ENCODE measurements around the gene MACROD2.

Gene MACROD2

DNA sequence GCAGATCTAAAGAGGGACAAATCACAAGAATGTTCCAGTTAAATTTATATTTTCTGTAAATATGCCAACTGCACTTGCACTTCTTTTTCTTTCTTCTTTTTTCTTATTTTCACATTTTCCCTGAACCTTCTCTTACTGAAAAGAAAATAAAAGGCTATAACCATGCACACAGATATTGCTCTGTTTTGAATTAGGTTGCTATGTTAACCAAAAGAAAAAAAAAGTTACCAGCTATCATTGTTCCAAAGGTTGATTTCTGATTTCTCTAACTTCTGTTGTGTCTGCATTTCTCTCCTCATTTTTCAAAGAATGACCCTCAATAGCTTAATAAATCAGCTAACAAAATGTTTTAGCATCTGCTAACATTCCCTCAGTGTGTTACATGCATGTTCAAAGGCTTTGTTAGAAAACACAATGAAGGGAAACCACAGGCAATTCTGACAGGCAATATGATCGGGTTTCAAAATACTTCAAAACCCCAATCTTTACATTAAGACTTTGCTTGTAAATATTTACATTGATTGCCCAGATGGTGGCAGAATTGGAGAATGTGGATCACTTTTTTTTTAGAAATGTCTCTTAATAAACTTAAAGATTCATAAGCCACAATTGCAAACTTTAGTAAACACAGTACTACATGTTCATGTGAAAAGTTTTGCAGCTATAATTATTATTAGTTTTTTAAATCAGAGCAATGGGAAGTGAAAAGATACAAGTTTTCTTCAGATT, 1270.4 kb downstream of the MACROD2 start:
- no peak for DNase-seq (ENCODE audit: low read depth in 2 of 2)

DNA sequence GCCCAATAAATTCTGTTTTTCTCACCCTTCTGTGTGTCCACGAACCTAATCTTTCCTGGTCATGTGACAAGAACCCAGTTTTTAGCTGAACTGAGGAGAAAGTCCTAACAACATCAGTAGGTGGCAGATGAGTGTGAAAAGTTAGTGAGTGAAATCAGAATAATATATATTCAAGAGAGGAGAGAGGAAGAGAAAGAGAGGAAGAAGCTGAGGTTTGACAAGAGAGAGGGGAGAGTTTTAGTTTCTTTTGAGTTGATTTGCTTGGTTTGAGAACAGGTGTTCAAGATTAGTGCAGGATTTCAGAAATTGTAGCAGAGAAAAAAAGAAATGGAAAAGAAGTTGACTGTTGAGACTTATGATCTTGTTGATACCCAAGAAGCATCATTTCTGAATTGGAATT, 1272.6 kb downstream of the MACROD2 start:
- DNase-seq (ENCODE audit: low read depth in 2 of 2), result no peak

DNA sequence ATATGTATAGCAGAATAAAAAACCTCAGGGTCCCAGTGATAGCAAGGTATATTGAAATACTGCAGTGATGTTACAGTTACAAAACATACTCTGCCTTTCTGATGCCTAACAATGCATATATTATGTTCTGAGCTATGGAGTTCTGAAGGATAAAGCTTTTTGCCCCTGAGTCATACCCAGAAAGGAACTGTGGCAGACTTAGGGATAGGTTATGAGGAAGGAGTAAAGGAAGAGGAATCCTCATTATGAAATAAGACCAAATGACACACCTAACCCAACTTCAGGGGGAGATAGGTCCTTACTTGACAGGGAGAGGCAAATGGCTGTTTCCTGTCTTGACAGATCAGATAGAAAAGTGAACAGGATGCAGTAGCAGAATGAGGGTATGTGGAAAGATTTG, 1282.7 kb downstream of the MACROD2 start:
- no peak for DNase-seq (ENCODE audit: low read depth in 2 of 2)

DNA sequence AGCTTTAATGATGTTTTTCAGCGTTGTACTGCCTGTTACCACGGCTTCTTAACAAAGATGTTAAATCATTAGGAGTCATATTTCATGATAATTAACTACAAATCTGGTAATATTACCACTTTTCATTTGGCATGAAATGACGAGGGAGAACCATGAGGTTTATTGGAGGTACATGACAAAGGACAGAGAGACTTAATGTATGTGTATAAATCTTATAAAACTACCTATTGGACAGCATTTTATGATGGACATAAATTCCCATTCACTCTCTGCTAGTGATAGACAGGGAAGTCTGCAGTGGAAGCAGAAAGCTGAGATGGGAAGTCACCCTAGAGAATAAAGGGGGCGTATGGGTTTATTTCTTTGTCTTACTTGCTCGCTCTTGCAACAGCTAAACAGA, 1292.0 kb downstream of the MACROD2 start:
- no peak for DNase-seq (ENCODE audit: low read depth in 2 of 2)

DNA sequence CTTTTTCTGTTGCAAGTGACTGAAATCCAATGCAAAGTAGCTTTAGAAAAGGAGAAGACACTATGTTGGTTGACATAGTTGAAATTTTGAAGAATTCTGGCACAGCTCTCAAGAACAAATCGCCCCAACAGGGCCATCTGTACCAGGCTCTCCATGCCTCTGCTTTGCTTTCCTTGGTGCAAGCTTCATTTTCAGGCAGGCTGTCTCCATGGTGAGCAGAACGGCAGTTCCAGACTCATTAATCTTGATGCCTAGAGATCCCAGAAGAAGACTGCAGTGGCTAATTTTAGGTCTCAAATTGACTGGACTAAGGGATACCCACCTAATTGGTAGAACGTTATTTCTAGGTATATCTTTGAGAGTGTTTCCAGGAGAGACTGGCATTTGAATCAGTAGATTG, 1292.8 kb downstream of the MACROD2 start:
- no peak for DNase-seq (ENCODE audit: low read depth in 2 of 2)

DNA sequence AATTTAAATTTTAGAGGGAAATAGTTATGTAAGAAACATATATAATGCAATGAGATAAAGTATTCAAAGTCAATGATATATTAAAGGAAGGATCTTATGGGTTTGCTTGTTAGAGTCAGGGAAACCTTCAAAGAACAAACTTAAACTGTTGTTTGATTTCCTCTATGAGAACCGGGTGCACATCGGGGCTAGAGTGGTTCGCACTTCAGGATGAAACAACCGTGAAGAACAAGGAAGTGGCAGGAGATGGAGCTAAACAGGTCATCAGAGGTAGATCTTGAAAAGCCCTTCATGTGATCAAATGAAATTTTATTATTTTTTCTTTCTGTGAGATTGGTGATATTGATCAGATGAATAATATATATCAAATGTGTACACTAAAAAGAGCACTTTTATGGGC, 1294.0 kb downstream of the MACROD2 start:
- no peak for DNase-seq (ENCODE audit: low read depth in 2 of 2)

DNA sequence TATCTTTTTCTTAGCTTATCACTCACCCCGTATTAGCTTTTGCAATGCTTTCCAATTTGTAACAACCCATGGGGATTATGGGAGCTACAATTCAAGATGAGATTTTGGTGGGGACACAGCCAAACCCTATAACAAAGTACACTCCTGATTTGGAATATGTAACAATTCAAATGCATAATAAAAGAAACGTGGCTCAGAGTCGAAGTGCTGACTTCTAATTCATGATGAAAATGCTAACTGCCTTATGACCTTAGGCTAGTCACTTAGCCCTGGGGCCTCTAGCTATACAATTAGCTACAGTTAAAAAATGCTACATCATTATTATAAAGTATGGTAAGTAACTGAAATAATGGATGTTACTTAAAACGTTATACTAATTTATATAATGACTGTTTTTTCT, 1297.1 kb downstream of the MACROD2 start:
- DNase-seq (ENCODE audit: low read depth in 2 of 2), result no peak

DNA sequence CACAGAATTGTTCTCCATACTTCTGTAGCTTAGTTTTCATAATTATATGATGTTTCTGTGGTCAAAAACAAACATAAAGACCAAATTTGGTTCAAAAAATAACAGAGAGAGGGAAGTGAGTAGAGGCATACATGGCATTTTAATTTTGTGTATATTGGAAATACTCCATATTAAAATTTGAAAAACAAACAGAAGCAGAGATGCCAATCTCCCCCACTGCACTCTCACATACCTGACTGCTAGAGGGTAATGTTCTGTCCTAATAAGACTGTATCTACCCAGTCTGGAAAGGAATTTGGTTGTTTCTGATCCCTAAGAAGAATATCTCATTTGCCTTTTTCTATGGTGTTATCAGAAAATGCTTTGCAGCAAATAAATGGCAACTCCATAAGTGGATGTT, 1301.1 kb downstream of the MACROD2 start:
- DNase-seq (ENCODE audit: low read depth in 2 of 2), result no peak

DNA sequence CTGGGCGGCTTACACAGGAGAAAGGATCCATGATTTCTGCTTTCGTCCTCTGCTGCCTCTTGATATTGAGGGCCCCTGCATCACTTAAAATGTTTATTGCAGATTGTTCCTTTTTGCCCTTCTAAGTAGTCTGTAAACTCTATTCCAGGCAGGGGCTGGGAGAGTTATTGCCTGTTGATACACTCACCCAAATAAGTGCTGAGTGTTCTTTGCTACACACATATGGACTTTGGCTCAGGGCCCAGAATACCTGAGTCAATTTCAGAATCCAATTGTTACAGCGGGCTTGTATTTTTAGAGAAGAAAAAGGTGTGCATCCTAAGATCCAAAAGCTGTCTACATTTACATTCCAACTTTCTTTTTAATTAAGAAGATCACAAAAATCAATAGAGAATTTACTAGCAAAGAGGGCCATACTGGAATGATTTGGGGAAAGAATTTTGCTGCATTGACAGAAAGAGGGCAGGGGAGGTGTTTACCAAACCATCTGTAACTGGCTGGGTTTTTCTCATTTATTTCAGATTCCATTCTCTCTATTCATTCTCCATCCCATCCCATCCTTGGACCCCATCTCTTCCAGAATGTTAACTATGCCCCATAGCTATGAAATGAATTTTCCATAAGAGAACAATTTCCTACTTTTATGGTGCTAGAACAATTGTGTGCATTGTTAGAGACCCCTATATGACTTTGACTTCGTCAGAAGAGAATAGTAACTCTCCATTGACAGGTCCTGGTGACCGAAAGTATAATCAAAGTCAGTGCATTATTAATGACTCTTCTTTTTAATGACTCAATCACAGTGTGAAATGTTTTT, 1302.0 kb downstream of the MACROD2 start:
- DNase-seq (ENCODE audit: low read depth in 2 of 2), result no peak

DNA sequence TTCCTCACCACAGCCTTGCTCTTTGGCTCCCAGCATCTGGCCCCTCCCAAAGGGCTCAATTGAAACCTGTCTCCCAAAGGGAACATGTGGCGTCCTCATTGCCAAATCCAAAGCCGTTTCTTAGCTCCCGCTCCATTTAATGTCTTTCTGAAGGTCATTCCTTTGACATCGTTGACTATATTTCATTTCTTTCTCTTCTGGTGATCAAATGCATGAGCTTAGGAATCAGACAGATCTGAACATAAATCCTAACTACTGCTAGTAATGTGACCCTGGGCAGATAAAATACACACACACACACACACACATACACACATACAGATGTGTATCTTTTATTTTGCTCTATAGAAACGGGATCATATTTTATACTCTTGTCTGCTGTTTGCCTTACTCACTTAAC, 1306.8 kb downstream of the MACROD2 start:
- DNase-seq (ENCODE audit: low read depth in 2 of 2), result no peak

DNA sequence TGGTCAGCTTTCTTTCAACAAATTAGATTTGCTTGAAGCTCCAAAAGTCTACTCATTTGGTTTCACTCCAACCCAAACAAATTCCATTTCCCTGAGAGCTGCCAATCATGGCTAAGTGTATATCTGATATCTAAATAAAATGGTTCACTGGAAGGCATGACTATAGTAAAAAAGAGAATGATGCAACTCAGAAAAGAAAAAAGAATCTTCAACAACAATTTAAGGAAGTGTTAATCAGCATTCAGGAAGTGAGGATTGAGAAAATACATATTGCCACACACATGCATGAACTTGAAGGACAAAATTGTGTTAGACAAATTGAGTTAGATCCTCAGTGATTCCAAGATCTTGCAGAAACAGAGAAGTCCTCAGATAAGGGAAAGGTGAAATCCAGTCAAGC, 1315.0 kb downstream of the MACROD2 start:
- no peak for DNase-seq (ENCODE audit: low read depth in 2 of 2)

DNA sequence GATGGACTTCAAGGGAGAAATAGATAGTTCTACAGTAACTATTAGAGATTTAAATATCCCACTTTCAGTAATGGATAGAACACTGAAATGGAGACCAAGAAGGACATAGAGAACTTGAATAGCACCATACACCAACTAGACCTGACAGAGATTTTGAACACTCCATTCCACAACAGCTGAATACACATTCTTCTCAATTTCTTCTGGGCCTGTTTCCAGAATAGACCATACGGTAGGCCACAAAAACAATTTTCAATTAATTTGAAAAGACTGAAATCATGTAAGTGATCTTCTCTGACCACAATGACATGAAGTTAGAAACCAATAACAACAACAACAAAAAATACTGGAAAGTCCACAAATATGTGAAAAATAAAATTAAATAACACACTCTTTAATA, 1321.2 kb downstream of the MACROD2 start:
- no peak for DNase-seq (ENCODE audit: low read depth in 2 of 2)

DNA sequence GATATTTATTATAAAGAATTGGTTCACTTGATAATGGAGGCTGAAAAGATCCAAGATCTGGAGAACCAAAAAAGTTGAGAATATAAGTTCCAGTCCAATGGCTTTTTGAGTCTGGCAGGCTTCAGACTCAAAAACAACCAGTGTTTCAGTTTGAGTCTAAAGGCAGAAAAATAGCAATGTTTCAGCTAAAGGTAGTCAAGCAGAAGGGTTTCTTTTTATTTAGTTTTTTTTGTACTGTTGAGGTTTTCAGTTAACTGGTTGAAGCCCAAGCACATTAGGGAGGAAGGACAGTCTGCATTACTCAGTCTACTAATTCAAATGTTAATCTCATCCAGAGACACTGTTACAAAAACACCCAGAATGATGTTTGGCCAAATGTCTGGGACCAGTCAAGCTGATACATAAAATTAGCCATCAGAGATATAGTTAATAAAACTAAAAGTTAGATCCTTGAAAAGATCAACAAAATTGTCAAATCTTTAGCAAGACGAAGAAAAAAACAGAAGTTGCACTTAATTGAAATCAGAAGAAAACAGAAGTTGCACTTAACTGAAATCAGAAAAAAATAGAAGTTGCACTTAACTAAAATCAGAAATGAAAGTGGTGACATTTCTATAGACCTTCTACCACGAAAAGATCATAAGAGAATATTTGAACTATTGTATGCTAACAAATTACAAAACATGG, 1322.4 kb downstream of the MACROD2 start:
- no peak for DNase-seq (ENCODE audit: low read depth in 2 of 2)

DNA sequence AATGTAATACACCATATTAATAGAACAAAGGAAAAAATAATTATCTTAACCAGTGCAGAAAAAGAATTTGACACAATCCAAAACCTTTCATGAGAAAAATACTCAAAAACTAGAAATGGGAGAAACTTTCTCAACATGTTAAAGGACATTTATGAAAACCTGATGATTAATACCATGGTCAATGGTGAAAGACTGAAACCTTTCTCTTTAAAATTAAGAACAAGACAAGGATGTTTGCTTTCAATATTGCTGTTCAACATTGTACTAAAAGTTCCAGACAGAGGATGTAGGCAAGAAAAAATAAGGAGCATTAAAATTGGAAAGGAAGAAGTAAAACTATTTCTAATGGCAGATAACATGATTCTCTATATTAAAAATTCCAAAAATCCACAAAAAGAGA, 1323.4 kb downstream of the MACROD2 start:
- no peak for DNase-seq (ENCODE audit: low read depth in 2 of 2)

DNA sequence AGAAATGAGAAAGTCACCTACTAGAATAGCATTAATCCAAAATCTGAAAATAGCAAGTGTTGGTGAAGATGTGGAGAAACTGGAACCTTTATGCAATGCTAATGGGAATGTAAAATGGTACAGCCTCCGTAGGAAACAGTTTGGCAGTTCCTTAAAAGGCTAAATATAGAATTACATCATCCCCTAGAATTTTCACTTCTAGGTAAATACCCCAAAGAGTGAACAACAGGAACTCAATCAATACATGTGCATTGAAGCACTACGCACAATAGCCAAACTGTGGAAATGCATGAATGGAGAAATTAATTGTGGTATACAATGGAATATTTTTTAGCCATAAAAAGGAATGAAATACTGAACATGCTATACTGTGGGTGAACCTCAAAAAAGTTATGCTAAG, 1324.1 kb downstream of the MACROD2 start:
- DNase-seq (ENCODE audit: low read depth in 2 of 2), result no peak

DNA sequence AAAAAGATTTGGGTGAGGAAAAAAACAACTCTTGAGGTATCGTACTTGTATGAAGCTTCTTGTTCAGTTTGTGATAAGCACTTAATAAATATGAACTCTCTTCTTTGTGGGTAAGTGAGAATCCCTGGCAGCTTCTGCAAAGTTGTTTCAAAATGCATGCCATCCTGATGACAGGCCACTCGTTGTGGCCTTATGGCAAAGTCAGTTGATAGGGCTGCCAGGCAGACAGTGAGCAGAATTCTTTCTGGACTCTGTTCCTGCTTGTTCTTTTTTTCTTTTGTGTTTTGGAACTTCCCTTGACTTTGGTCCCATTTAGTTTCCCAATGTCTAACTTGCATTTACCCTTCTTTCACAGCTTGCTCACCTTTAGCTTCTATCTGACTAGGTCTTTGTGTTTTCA, 1325.6 kb downstream of the MACROD2 start:
- DNase-seq (ENCODE audit: low read depth in 2 of 2), result no peak

DNA sequence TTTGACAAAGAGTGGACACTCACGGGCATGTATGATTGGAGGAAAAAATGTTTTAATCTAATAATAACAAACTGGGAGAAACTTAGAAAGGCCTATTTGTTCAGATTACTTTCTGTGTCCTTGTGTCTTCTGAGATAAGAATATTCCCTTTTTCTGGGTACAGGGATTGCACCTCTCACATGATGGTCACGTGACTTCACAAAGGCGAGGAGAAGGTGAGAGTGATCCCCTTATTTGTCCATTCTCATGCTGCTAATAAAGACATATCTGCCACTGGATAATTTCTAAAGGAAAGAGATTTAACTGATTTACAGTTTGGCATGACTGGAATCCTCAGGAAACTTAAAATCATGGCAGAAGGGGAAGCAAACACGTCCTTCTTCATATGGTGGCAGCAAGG, 1331.8 kb downstream of the MACROD2 start:
- DNase-seq (ENCODE audit: low read depth in 2 of 2), result no peak

DNA sequence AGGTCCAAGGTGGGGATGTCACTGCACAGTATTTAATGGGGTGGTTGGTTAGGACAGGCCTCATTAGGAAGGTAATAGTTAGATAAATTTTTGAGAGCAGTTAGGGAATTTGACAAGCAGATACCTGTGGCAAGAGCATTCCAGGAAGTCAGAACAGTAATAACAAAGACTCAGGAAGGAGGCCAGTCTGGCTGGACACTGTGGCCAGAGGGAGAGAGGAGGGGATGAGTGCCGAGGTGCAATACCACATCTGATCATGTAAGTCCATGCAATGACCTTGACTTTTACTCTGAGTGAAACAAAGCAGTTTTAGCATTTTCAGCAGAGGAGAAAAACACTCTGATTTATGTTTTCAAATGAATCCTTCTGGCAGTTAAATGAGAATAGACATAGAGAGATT, 1332.8 kb downstream of the MACROD2 start:
- no peak for DNase-seq (ENCODE audit: low read depth in 2 of 2)

DNA sequence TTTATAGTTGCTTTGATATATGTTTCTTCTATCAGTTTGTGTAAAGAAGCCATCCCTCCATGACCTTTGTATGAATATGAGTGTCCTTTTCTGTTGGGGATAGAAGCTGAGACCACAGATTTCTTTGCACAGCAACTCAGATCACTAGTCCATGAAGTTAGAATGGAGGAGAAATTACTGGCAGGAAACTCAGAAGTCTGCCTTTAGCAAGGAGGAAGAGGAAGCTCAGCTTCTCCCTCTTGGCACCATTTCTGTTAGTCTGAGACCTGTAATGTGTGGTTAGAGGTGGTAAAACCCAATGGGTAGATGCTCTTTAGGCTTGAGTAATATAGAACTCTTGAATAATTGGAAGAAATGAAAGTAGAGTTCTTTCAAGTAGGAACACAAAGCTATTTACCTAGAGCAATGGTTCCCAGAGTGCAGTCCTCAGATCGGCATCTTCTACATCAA, 1337.4 kb downstream of the MACROD2 start:
- DNase-seq (ENCODE audit: low read depth in 2 of 2), result no peak

DNA sequence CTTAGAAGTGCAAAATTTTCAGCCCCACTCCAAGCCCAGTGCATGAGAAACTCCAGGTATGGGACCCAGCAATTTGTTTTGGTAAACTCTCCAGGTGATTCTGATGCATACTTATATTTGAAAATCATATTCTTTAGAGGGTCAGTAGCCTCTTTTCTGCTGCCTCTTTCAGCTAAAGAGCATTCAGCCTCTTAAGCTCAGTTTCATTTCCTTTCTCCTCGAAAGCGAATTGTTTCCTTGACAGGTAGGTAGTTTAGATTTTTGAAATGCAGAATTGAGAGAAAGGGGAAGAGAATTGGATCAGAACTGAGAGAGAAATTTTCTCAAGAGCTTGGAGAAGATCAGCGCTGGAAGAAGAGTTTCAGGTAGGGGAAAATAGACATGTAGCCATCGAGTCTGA, 1337.9 kb downstream of the MACROD2 start:
- DNase-seq (ENCODE audit: low read depth in 2 of 2), result no peak

DNA sequence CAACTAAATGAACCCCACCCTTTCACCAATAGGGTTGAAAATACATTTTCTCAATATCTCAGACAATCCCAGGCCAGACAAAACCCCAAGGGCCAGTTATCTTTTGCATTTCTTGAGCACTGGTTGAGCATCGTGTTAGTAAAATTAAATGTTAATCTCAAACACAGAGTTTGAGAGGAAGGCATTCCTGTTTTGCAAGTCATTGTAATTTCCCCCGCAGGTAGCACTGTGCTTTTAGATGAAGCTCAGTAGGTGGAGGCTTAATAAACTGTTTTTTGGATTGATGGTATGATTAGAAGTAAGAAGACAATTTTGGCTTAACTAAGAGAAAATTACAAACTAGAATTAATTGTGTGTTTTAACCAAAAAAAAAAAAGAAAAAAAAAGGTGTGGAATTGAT, 1340.7 kb downstream of the MACROD2 start:
- no peak for DNase-seq (ENCODE audit: low read depth in 2 of 2)

DNA sequence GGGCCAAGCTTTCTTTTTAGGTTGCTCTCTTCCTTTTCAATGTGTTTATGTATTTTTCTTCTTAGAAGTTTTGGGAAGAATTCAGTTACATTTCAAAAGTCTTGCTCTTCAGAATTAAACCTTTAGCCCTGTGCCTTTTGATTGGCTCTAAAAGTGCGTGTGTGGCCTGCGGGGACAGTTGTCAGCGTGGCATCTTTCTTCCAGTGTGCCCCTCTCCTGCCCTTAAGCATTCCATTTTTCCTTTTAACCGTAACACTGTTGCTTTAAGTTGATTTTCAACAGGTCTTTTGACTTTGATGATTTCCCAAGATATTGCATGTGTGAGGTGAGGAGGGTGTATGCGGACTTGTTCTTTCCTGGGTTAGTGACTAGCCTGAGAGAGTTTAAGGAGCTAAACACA, 1341.2 kb downstream of the MACROD2 start:
- DNase-seq (ENCODE audit: low read depth in 2 of 2), result no peak

DNA sequence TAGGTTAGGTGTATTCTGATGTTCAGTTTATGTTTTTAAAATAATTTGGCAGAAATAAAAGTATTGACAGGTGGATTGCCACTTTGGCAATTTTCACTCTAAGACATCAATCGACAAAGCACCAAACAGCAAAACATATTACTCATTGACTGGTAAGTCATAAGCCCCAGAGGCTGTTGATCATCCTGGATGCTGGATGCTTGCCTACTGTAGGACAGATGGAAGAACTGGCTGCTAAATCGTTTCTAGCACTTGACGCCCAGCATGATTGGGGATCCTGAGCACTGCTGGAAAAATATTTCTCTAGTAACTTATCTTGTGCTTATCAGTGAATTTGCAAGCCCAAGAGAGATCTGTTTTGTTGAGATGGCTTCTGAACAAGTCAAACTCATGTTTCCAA, 1343.9 kb downstream of the MACROD2 start:
- no peak for DNase-seq (ENCODE audit: low read depth in 2 of 2)

Measured in stimulated activated CD8-positive, alpha-beta memory T cell treated with anti-CD3 and anti-CD28 coated beads, Interleukin-15, amount 100 ng/mL, for 48 hours (primary cell).